Stimulated activated naive CD8-positive, alpha-beta T cell treated with anti-CD3 and anti-CD28 coated beads, Interleukin-15, amount 100 ng/mL, for 72 hours (primary cell): ENCODE results near the gene FSTL4.

Experiments used
- ATAC-seq: fragments of 150-1000 bp; cut with Tn5 transposase; 2 replicates; pipeline ENCODE4 v1.10.0; 2021; ENCODE audit warnings: mild to moderate bottlenecking, moderate library complexity
- DNase-seq, 2 donors: peaks; one replicate each; pipeline ENCODE4 v3.0.0; 2021 to 2022
- H3K27ac Mint-ChIP-seq, 2 donors: one replicate each; pipeline ENCODE4 v1.8.0; 2022; ENCODE audit warnings: mild to moderate bottlenecking in 2 of 2, mixed read lengths in 2 of 2, moderate library complexity in 2 of 2
- H3K27me3 Mint-ChIP-seq: one replicate; pipeline ENCODE4 v1.8.0; 2022; ENCODE audit warnings: mixed read lengths
- H3K4me1 Mint-ChIP-seq: one replicate; pipeline ENCODE4 v1.8.0; 2022; ENCODE audit warnings: mild to moderate bottlenecking, mixed read lengths
- H3K4me3 Mint-ChIP-seq, 2 donors: one replicate each; pipeline ENCODE4 v1.8.0; 2022; ENCODE audit warnings: mild to moderate bottlenecking in 2 of 2, mixed read lengths in 2 of 2, moderate library complexity in 1 of 2
- H3K9me3 Mint-ChIP-seq, 2 donors: one replicate each; pipeline ENCODE4 v1.8.0; 2022; ENCODE audit warnings: mixed read lengths in 2 of 2

FSTL4 gene

DNA sequence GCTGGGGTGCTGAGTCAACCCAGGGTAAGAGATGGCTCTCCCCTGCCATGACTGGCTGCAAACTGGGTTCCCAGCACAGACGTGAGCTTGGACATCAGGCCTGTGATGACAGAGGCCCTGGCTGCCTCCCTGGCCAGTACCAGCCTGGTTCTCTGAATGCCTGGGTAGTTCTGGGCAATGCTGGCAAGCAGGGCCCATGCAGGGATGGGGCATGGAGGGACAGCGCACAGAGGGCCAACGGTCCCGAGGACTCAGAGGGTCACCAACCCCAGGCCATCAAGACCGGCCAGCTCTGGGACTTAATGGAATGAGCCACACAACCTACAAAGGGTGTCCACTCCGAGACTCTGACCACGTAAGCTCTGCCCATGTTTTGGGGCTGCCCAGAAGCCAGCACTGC, 241.4 kb downstream of the FSTL4 start:
- Mint-ChIP-seq H3K27me3 (peaks cover 23% of the 10 kb centered on the region), H3K9me3 (peaks cover 4 to 10% of the 10 kb centered on the region in 2 donors)
- no peak for ATAC-seq

DNA sequence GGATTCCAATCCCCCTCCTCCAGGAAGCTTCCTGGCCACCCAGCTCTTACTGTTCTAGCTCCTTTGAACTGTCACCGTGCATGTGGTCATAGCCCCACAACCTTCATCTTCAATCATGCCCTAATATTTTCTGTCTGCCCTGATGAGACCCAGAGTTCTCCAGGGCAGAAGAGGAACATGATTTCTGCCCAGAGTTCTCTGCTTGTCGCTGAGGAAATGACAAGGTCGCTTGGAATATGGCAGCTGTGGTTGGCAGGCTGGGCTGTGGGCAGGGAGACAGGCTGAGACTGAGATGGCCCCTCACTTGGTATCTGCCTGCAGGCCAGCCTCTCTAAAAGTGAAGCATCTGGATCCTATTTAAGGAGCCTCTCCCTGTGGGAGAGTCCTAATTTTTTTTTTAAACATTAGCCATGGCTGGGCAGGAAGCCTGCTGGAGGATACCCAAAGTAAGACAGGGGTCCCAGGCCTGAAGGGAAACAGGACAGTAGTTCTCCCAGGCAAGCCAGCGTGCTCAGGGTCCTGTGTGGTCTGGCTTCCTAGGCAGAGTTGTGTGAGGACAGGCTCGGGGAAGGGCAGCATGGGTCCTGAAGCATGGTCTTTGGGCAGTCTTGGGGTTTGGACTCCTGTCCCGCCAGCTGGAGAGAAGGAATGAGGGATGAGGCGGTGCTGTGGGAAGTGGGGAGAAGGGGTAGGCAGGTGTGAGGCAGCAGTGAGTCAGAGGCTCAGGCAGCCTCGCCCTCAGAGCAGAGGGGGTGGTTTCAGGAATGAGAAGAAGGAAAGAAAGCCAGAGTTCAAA, 242.1 kb downstream of the FSTL4 start:
- Mint-ChIP-seq H3K9me3 (peaks cover 0 to 5% of the 10 kb centered on the region in 2 donors), H3K27ac (peak overlapping the region in 1 of 2 donors; percentile 9), H3K27me3 (peaks cover 23% of the 10 kb centered on the region), H3K4me1 (peaks cover 11% of the 10 kb centered on the region), H3K4me3 (no peak overlapping the region)
- DNase-seq (no peak), ATAC-seq (no peak)

More for the DNA sequence above, 241.4 kb downstream of the FSTL4 start:
- H3K4me3 Mint-ChIP-seq, result no peak overlapping the region
- no peak for DNase-seq
- H3K27ac Mint-ChIP-seq, result peak overlapping the region in 1 of 2 donors; percentile 9
- peaks cover 11% of the 10 kb centered on the region for H3K4me1 Mint-ChIP-seq

GRCh38 chr5:133368916-133369783, 243.2 kb downstream of the FSTL4 start:
- peak; percentile 20 for ATAC-seq
- Mint-ChIP-seq H3K27me3 (peaks cover 14% of the 10 kb centered on the region), H3K4me1 (peaks cover 11% of the 10 kb centered on the region), H3K27ac (peak overlapping the region in 1 of 2 donors; percentile 19), H3K4me3 (no peak overlapping the region), H3K9me3 (no peaks in the 10 kb centered on the region)
- no peak for DNase-seq

GRCh38 chr5:133367984-133368383, 244.4 kb downstream of the FSTL4 start:
- H3K4me1 Mint-ChIP-seq, result peaks cover 11% of the 10 kb centered on the region
- ATAC-seq (no peak), DNase-seq (no peak)
- no peaks in the 10 kb centered on the region for H3K9me3 Mint-ChIP-seq
- peaks cover 16% of the 10 kb centered on the region for H3K27me3 Mint-ChIP-seq
- peak overlapping the region in 1 of 2 donors; percentile 5 for H3K27ac Mint-ChIP-seq
- H3K4me3 Mint-ChIP-seq, result no peak overlapping the region

DNA sequence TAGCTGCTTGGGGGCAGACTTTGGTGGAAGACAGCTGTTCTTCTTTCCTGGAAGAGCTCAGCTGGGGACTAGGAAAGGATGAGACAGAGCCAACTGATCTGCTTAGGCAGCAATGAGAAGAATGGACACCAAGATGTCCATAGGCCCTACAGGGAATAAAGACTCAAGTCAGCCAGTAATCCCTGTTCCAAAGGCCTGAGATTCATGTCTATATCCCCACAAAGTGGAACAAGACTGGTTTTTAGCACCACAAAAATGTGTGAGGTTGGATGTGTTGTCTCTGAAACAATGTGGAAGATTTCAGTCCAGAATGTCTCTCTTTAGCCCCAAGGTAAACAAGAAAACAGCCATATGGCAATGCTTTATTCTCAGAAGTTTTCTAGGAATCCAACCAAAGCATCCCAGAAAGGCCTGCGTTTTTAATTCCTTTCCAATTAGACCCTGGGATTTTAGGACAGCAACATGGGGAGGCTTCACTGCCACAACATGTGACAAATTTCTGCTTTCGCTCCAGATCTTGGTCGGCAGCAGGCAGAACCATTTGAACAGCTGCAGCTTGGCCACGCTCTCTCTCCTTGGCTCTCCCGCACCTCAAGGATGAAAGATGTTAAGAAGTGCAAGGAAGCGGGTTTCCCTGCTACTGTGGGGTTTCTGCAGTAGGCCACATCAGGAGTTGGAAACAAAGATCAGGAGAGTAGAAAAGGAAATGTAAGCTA, 245.1 kb downstream of the FSTL4 start:
- DNase-seq (no peak), ATAC-seq (no peak)
- Mint-ChIP-seq H3K4me1 (peaks cover 11% of the 10 kb centered on the region), H3K27me3 (peaks cover 18% of the 10 kb centered on the region), H3K4me3 (no peak overlapping the region), H3K27ac (peak overlapping the region in 1 of 2 donors; percentile 5), H3K9me3 (no peaks in the 10 kb centered on the region)

DNA sequence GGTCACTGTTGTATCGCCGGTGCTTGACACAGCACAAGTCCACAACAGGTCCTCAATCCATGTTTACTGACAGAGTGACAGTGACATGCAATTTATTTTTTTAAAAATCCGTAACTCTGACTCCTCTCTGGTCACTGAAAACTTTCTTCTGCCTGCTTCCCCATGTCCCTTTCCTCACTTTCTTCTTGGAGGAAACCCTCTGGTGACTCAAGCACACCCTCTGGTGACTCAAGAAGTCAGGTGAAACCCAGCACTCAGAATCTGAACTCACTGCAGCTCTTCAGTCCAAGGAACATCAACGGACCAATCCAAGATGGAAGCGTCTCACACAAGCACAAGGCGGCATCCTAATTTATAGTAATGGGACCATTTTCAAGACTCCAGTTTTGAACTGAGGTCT, 245.9 kb downstream of the FSTL4 start:
- Mint-ChIP-seq H3K27ac (peak overlapping the region in 1 of 2 donors; percentile 62), H3K4me3 (no peak overlapping the region), H3K4me1 (peaks cover 11% of the 10 kb centered on the region), H3K9me3 (no peaks in the 10 kb centered on the region), H3K27me3 (peaks cover 18% of the 10 kb centered on the region)
- DNase-seq (no peak), ATAC-seq (no peak)

DNA sequence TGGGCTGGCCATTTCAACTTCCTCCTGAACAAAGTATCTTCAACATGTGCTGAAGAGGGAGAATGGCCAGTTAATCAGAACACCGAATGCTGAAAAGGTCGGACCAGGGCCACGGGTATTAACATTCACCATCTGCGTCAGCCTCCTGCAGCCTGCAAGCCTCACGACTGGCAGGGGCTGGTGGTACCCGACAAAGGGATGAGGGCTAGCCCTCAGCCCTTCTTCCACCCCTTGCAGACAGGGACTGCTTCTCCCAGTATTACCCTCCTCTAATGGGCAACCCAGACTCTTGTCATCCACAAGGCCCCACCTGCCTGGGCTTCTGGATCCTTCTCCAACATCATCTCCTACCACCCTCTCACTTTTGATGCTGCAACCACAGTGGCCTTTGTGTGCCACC, 246.6 kb downstream of the FSTL4 start:
- peak; percentile 5 for ATAC-seq
- Mint-ChIP-seq H3K4me3 (no peak overlapping the region), H3K4me1 (peaks cover 11% of the 10 kb centered on the region), H3K27ac (peak overlapping the region in 1 of 2 donors; percentile 84), H3K27me3 (peaks cover 16% of the 10 kb centered on the region), H3K9me3 (no peaks in the 10 kb centered on the region)
- no peak for DNase-seq

DNA sequence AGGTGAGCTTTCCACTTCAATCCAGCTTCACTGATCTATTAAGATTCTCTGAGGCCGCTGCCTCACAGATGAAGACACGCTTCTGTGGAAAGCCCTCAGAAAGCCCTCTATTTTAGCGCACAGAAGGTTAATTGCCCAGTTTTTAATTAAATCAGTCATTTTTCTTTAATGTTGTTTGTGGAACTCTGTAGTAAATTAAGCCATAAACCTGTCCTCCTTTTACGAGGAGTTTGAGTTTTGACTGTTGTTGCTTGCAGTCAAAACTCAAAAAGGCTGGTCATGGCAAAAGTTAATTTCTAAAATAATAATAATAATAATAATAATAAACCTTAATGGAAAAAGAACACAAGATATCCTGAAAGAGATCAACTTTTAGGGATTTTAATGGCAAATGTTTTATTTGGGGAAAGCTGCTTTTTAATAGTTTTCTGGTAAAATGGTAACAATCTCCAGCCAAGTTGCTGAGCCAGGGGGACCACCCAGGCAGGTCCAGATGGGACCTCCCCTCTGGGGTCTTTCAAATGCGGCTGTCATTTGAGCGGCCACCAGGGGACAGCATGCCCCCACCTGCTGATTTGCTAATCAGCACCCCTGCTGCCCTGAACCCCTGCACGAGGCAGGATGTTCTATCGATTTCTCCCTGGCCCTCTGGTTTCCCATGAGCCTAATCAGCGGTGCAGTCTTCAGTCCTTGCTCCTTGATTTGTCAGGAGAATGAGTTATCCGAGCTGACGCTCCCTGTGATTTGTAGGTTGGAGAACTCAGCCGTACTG, 247.2 kb downstream of the FSTL4 start:
- no peaks in the 10 kb centered on the region for H3K9me3 Mint-ChIP-seq
- peak; percentile 20 to 33 for DNase-seq
- H3K4me3 Mint-ChIP-seq, result no peak overlapping the region

DNA sequence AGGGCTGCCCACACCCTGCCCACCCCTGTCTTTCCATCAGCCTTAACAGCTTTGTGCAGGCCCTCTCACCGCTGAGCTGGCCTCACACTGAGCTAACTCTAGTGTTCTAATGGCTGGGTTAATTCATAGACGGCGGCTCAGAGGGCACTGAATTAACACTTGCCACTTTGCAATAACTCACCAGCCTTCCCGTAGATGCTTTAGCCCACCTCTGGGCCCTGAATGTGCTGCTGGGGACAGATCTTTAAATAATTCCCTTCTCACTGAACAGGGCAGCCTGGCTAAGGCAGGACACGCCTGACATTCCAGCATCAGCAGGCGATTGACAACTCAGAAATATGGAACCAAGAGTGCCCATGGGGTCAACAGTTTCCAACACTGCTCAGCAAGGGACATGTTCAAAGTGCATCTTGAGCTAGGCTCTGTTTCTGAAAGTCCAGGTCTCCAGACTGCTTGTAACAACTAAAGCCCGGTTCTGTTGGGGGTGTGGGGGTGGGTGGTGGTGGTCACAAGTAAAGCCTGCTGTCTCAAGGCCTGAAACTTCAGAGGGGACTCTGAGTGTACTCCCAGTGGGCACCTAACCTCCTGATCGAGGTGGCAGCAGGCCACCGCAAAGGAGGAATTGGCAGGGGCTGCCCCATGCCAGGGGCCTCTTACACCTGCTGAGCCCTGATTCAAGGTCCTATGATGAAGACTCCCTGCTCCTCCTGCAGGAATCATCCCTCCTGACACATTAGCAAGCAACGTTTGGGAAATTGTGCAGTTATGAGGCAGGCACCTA, 248.3 kb downstream of the FSTL4 start:
- ATAC-seq (no peak), DNase-seq (no peak)
- H3K27me3 Mint-ChIP-seq, result peaks cover 9% of the 10 kb centered on the region
- H3K4me1 Mint-ChIP-seq, result peaks cover 7% of the 10 kb centered on the region
- no peak overlapping the region for H3K27ac Mint-ChIP-seq
- no peaks in the 10 kb centered on the region for H3K9me3 Mint-ChIP-seq
- H3K4me3 Mint-ChIP-seq, result no peak overlapping the region

More for the DNA sequence above, 247.2 kb downstream of the FSTL4 start:
- peaks cover 6% of the 10 kb centered on the region for H3K4me1 Mint-ChIP-seq
- H3K27me3 Mint-ChIP-seq, result peaks cover 10% of the 10 kb centered on the region
- peak overlapping the region in 1 of 2 donors; percentile 25 for H3K27ac Mint-ChIP-seq
- ATAC-seq, result no peak

- H3K27ac Mint-ChIP-seq, result no peak overlapping the region
- DNase-seq (no peak), ATAC-seq (no peak)
- H3K4me3 Mint-ChIP-seq, result no peak overlapping the region
- peaks cover 9% of the 10 kb centered on the region for H3K27me3 Mint-ChIP-seq
- no peaks in the 10 kb centered on the region for H3K9me3 Mint-ChIP-seq
- peaks cover 7% of the 10 kb centered on the region for H3K4me1 Mint-ChIP-seq
Measured at GRCh38 chr5:133362438-133362837, 249.9 kb downstream of the FSTL4 start.

DNA sequence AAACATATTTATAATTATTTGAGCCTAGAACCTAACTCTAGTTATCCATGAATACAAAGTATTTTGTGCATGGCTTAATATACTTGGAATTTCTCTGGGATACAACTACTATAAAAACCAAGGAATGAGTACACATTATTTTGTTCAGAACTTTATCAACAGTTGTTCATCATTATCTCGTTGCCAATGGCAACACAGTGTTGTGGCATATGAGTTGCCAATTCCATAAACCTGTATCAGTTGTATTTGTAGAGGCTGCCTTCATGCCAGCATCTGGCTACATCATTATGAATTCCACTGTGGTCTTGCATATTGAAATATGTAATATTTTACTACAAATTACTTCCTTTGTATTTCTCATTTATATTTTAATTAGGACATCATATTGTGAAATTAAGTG, 250.4 kb downstream of the FSTL4 start:
- ATAC-seq (no peak), DNase-seq (no peak)
- Mint-ChIP-seq H3K27ac (no peak overlapping the region), H3K4me1 (peaks cover 13% of the 10 kb centered on the region), H3K9me3 (no peaks in the 10 kb centered on the region), H3K4me3 (no peak overlapping the region), H3K27me3 (peaks cover 9% of the 10 kb centered on the region)

DNA sequence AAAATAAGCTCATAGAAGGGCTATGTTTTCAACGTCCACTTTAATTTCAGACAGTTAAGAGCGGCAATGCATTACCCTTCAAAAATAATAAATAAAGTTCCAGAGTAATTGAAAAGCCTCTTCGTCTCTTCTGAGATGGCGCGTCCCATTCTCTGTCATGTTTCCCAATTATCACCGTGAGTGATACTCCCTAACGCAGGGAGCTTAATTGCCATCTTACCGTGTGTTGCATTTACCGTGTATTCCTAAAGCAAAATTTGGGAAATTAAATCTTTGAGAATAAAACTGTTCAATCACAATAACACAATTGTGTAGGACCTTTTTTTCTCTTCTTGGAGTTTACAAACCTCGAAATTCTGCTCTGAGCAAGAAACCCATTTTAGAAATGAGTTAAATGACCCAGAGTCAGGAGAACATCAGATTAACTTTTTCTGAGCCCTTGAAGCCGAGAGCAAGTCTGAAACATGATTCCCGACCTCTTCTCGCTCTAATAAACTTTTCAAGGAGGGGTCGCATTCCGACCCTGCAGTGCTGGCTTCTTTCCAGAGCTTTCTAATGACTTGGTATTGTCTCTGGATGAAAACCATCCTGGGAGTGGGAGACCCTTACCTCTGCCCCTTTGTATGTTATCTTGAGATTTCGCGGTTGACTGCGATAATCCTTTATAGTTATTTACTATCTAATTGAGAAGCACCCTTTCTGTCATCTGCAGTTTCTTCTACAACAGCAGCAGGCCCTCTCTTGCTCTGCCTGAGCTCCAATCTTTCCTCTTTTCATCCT, 251.5 kb downstream of the FSTL4 start:
- DNase-seq, result no peak
- H3K4me1 Mint-ChIP-seq, result peaks cover 23% of the 10 kb centered on the region
- ATAC-seq, result no peak
- H3K27me3 Mint-ChIP-seq, result peaks cover 9% of the 10 kb centered on the region
- no peak overlapping the region for H3K4me3 Mint-ChIP-seq
- H3K27ac Mint-ChIP-seq, result peak overlapping the region in 1 of 2 donors; percentile 46
- no peaks in the 10 kb centered on the region for H3K9me3 Mint-ChIP-seq

GRCh38 chr5:133359861-133360260, 252.5 kb downstream of the FSTL4 start:
- DNase-seq, result no peak
- H3K4me1 Mint-ChIP-seq, result peaks cover 23% of the 10 kb centered on the region
- H3K27ac Mint-ChIP-seq, result peak overlapping the region in 1 of 2 donors; percentile 27
- no peak overlapping the region for H3K4me3 Mint-ChIP-seq
- no peak for ATAC-seq
- H3K27me3 Mint-ChIP-seq, result peaks cover 9% of the 10 kb centered on the region
- no peaks in the 10 kb centered on the region for H3K9me3 Mint-ChIP-seq
